Left lobe of liver (tissue), 2 donors: ENCODE measurements around the gene MSL3B.
"Not testable (repeated sequence)": the region's sequence is repeated elsewhere in the genome, so short reads cannot be mapped to it uniquely, and the experiment has no call there.

Source experiments
- ATAC-seq: fragments of 200-7000 bp; cut with Tn5 transposase; one replicate; pipeline ENCODE4 v1.9.1; 2020; ENCODE audit warnings: mild to moderate bottlenecking, moderate library complexity
- DNase-seq: peaks from one replicate; pipeline ENCODE4 v3.0.0-alpha.2; 2020; ENCODE audit warnings: low spot score
- donor health status: DM: no; HTN: no; CAD: no; lungs with moderate emphysema.
- donor health status: DM: no; HTN: yes; CAD: no.

MSL3B gene

GRCh38 chr2:233867993-233868532, at the start of gene MSL3B:
TSS of gene MSL3B (minus strand) at chr2:233868386.
- peak; percentile 62 for DNase-seq
- ATAC-seq = peak; percentile 92

DNA sequence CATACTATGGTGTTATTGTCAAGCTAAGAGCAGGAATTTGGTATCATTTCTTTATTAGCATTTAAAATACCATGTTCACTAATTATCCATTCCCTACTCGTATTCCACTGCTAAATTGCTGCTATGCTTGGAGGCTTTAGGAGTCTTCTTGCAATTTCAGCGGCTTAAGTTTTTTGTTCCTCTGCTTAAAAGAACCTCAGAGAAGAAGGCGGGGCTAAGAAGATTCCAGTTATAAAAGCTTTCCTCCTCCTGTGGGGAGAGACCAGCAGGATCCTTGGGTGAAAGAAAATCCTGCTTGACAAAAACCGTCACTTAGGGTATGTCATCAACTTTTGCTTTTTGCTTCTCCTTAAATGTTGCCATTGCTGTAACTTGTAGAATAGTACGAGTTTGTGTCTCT, 48.9 kb upstream of the MSL3B start, which contains the start of gene TRPM8:
Gene TRPM8, plus strand, starts transcription at position 258 of the 400 bp plus-strand sequence. CDS start 9,165 bp downstream, outside the sequence.
- DNase-seq (no peak), ATAC-seq (no peak)

GRCh38 chr2:233915128-233915527, 46.9 kb upstream of the MSL3B start:
- DNase-seq = no peak
- ATAC-seq = peak; percentile 61

DNA sequence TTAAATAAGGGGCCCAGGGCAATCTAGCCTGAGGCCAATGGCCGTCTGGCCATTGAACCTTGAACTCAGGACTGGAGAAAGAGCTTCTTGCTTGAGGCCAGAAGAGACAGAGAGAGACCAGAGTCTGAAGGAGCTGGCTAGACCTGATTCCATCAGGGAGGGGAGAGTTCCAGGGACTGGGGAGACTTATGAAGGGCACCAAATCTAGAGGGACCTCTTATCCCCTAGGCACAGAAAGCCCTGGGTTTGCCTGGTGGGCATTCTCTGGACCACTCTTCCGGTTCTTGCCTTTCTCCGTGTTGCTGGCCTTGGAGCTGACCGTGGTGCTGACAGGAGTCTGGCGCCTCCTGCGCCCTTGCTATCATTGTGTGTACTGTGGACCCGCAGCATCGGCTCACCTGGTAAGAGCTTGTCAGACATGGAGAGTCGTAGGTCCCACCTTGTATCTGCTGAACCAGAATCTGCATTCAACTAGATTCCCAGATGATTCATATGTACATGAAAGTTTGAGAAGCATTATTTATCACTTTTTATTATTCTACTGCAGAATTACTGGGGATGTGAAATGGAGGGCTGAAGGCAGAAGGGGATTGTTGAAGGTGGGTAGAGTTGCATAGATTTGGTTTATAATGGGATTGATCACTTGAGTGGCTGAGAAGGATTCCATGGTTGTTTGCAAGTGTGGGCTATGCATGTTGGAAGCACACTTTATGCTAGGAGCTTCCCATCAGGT, 44.7 kb upstream of the MSL3B start:
- ATAC-seq (peak; percentile 75), DNase-seq (no peak)

DNA sequence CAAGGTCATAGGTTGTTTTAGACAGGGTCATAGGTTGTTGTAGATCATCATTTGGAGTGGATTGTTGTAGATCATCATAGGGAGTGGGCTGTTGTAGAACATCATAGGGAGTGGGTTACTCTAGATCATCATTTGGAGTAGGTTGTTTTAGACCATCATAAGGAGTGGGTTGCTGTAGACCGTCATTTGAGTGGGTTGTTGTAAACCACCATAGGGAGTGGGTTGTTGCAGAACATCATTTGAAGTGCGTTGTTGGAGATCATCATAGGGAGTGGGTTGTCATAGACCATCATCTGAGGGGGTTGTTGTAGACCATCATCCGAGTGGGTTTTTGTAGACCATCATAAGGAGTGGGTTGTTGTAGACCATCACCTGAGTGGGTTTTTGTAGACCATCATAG, 39.4 kb upstream of the MSL3B start:
- no peak for ATAC-seq
- no peak for DNase-seq

DNA sequence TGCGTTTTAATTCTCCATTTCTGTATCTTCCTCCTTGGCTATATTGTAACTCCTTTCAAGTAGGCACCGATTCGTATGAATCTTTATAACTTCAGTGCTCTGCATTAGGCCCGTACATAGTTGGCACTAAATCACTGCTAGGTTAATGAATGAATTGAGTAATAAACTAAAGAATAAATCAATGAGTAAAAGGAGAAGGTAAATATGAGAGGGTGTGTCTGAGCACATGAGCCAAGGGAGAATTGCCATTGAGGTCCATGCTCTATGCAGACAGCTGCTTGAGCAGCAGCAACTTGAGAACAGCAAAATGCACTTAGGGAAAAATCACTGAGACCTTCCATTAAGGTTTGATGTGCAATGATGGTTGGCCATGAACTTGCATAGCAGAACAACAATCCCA, 37.8 kb upstream of the MSL3B start:
- ATAC-seq = no peak
- DNase-seq = no peak

GRCh38 chr2:233901884-233902283, 33.7 kb upstream of the MSL3B start:
- ATAC-seq (no peak), DNase-seq (no peak)

DNA sequence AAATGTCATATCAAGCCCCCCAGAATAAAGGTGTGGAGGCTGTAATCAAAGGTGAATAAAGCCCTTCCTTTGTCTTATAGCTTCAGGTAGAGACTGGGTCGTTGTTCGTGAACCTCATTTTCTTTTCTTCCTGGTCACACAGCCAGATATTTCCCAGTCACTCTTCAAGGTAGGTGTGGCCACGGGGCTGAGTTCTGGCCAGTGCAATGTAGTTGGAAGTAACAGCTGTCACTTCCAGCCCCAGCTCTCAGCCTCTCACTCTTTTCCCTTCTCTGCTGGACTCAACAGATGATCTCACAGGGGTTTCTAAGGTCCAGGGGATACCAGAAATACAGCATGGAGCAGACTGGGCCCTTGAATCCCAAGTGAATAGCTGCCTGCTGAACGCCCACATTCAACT, 33.2 kb upstream of the MSL3B start:
- no peak for DNase-seq

DNA sequence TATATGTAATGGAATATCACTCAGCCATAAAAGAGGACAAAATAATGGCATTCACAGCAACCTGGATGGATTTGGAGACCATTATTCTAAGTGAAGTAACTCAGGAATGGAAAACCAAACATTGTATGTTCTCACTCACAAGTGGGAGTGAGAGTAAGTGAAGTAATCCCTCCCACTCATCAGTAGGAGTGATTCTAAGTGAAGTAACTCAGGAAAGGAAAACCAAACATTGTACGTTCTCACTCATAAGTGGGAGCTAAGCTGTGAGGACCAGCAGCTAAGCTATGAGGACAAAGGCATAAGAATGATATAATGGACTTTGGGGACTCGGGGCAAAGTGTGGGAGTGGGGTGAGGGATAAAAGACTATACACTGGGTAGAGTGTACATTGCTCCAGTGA, 28.1 kb upstream of the MSL3B start:
- ATAC-seq, DNase-seq: not testable (repeated sequence)

More for the DNA sequence above, 33.2 kb upstream of the MSL3B start:
- ATAC-seq = no peak

- ATAC-seq (no peak), DNase-seq (no peak)
Observed at GRCh38 chr2:233892793-233893192, 24.6 kb upstream of the MSL3B start.

DNA sequence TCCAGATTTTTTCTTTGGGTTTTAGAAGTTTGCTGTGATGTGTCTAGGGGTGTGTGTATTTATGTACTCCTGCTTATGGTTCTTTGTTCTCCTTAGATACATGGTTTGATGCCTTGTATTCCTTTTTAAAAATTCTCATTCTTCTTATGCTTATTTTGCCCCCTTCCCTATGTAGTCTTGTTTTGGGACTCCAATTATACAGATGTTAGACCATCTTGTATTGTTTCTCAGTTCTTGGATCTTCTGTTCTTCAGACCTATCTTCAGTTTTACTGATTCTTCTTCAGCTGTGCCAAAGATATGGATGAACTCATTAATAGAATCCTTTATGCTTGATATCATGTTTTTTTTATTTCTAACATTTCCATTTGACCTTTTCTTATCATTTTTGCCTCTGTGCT, 14.2 kb upstream of the MSL3B start:
- ATAC-seq (no peak), DNase-seq (no peak)

DNA sequence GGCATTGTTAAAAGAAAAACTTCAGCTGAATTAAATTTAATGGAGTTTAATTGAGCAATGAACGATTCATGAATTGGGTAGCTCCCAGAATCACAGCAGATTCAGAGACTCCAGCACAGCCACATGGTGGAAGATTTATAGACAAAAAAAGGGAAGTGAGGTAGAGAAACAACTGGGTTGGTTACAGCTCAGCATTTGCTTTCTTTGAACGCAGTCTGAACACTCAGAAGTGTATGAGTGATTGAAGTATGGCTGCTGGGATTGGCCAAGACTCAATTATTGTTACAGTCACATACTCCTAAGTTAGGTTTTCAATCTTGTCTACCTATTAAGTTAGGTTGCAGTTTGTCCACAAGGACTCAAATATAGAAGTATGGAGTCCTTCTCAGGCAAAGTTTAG, 3.9 kb upstream of the MSL3B start:
- not testable (repeated sequence) for ATAC-seq, DNase-seq

GRCh38 chr2:233871432-233871831, 3.2 kb upstream of the MSL3B start:
- ATAC-seq = no peak
- no peak for DNase-seq

DNA sequence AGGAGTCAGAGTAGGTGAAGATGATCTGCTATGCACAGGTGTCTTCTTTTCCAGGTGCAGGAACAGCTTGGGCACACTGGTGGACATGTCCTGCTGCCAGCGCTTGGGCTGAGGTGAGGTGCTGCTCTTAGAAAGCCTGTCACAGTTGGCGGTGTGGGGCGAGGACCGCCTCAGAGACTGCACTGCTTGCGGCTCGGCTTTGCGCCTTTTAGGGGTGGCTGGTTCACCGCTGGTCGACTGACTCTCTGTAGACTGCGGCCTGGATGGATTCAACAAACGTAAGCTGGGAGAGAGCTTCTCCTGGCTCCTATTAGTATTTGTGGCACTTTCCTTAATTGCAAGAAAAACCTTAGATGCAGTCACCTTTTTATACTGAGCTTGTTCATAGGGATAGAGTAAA, 1.7 kb downstream of the MSL3B start:
- ATAC-seq (no peak), DNase-seq (no peak)

DNA sequence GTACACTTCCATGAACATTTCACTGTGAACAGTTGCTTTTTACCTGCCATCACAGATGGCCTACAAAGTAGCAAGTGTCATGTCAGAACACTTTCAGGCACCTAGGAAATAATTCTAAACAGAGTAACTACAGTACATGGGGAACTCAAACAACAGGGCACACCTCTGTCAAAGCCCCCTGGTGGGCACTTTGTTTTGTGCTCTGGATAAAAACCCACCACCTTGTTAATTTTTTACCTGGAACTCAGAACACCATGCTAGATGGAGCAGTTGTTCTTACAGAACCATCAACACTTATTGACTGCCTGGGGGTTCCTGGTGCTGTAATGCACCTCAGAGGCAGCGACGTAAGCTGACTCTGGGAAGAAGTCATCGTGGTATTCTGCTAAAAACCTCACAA, 2.3 kb downstream of the MSL3B start:
- ATAC-seq (no peak), DNase-seq (no peak)

DNA sequence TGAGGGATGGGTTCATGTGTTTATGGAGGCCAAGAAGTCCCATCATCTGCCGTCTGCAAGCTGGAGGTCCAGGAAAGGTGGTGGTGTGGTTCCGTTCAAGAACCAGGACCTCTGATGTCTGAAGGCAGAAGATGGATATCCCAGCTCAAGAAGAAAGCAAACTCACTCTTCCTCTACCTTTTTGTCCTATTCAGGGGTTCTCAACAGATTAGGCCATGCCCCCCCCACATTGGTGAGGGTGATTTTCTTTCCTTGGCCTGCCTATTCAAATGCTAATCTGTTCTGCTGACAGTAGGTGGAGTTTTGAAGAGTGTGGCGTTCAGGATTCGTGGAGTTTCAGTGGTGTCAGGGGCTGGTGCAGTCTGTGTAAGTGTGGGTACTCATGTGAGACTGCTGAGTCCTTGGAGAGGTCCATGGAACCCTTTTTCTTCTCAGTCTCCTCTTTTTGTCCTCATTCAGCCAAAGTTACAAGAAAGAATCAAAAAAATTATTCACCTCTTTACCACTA, 5.9 kb downstream of the MSL3B start:
- no peak for ATAC-seq

GRCh38 chr2:233858331-233858730, 9.9 kb downstream of the MSL3B start:
- no peak for ATAC-seq
- DNase-seq = no peak

More for the DNA sequence above, 5.9 kb downstream of the MSL3B start:
- no peak for DNase-seq

GRCh38 chr2:233857511-233858141, 10.6 kb downstream of the MSL3B start:
- no peak for DNase-seq
- peak; percentile 68 for ATAC-seq

- no peak for DNase-seq
- no peak for ATAC-seq
Observed at GRCh38 chr2:233856184-233856583, 12.0 kb downstream of the MSL3B start.

DNA sequence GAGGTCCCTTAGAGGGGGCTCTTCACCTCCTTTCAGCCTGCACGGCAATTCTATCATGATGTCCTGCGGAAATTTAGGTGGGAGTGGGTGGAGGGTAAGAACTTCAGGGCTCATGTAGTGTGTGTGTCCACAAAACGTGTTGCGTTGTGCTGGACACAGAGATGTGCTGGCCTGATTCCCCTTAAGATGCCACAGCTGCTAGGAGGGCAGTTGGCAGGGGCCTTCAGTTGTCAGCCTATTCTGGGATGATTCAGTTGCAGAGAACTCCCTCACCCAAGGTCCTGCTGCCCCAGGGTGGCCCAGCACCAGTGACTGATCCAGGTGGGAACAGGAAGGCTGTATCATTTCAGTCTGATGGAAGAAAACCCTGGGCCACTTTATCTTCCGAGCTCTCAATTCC, 12.8 kb downstream of the MSL3B start:
- DNase-seq (no peak), ATAC-seq (no peak)

- peak; percentile 97 for ATAC-seq
- peak; percentile 93 for DNase-seq
Observed at GRCh38 chr2:233854241-233854981, 13.8 kb downstream of the MSL3B start, which contains the start of gene HJURP. TSS of gene HJURP (minus strand) at chr2:233854535. CDS start at chr2:233854500, 35 bp downstream.
